NCI-H146 (cell line): Measurements from ENCODE around the gene SLC6A17.

Source experiments
- DNase-seq: peaks from one replicate; lab custom pipeline; 2025; lab: John Stamatoyannopoulos, UW

The SLC6A17 gene

GRCh38 chr1:110150330-110151174 lies at the start of gene SLC6A17:
TSS of gene SLC6A17 (plus strand) at chr1:110150494. CDS start at chr1:110166930, 16,436 bp downstream.
- peak; percentile 71 for DNase-seq

- DNase-seq: no peak
These were observed 48.2 kb upstream of the SLC6A17 start for GRCh38 chr1:110102081-110102480.

- DNase-seq: peak; percentile 73
These were observed 44.0 kb upstream of the SLC6A17 start for GRCh38 chr1:110106013-110106941.

GRCh38 chr1:110107867-110108469 lies 42.3 kb upstream of the SLC6A17 start:
- DNase-seq: peak; percentile 51

- no peak for DNase-seq
These were observed 39.2 kb upstream of the SLC6A17 start for GRCh38 chr1:110111081-110111480.

GRCh38 chr1:110112143-110112542 lies 38.2 kb upstream of the SLC6A17 start, which contains the start of gene UBL4B:
TSS of gene UBL4B (plus strand) at chr1:110112443. CDS start at chr1:110112535, 92 bp downstream.
- DNase-seq: peak; percentile 40

- DNase-seq: peak; percentile 84
These were observed 37.6 kb upstream of the SLC6A17 start for GRCh38 chr1:110112656-110113055.

- DNase-seq: no peak
These were observed 36.7 kb upstream of the SLC6A17 start for GRCh38 chr1:110113551-110113950.

GRCh38 chr1:110114173-110114572 lies 36.1 kb upstream of the SLC6A17 start:
- no peak for DNase-seq

- DNase-seq: peak; percentile 37
These were observed 35.5 kb upstream of the SLC6A17 start for GRCh38 chr1:110114784-110115183.

- no peak for DNase-seq
These were observed 31.5 kb upstream of the SLC6A17 start for GRCh38 chr1:110118636-110119396.

GRCh38 chr1:110119843-110120242 lies 30.5 kb upstream of the SLC6A17 start:
- DNase-seq: peak; percentile 22

GRCh38 chr1:110120960-110121561 lies 29.2 kb upstream of the SLC6A17 start:
- peak; percentile 28 for DNase-seq

GRCh38 chr1:110123224-110123623 lies 27.1 kb upstream of the SLC6A17 start:
- DNase-seq: no peak

- peak; percentile 50 for DNase-seq
These were observed 24.5 kb upstream of the SLC6A17 start for GRCh38 chr1:110125810-110126209.

- DNase-seq: no peak
These were observed 20.1 kb upstream of the SLC6A17 start for GRCh38 chr1:110130113-110130591.

GRCh38 chr1:110130989-110131388 lies 19.3 kb upstream of the SLC6A17 start:
- peak; percentile 78 for DNase-seq

GRCh38 chr1:110132682-110133081 lies 17.6 kb upstream of the SLC6A17 start:
- no peak for DNase-seq

- DNase-seq: no peak
These were observed 16.9 kb upstream of the SLC6A17 start for GRCh38 chr1:110133436-110133835.

GRCh38 chr1:110134050-110134595 lies 16.2 kb upstream of the SLC6A17 start:
- peak; percentile 88 for DNase-seq
